Fibroblast of pulmonary artery (primary cell): Measurements from ENCODE around the gene SPOCK1.

Source experiments
- DNase-seq: peaks from one replicate; pipeline ENCODE4 v3.0.0-alpha.2; 2010; ENCODE audit warnings: low read depth
- H3K4me3 ChIP-seq: replicated peaks from 2 replicates; pipeline ENCODE4 v1.5.1; 2011; ENCODE audit warnings: low read depth, mild to moderate bottlenecking, control low read depth, low read length, moderate library complexity
- TF ChIP-seq, protein P1 (sequence below): IDR thresholded peaks from 2 replicates; pipeline ENCODE4 v1.5.1; 2011; ENCODE audit warnings: mild to moderate bottlenecking, control low read depth, low read length, inconsistent platforms; ENCODE audit errors: missing control alignments

Gene SPOCK1

DNA sequence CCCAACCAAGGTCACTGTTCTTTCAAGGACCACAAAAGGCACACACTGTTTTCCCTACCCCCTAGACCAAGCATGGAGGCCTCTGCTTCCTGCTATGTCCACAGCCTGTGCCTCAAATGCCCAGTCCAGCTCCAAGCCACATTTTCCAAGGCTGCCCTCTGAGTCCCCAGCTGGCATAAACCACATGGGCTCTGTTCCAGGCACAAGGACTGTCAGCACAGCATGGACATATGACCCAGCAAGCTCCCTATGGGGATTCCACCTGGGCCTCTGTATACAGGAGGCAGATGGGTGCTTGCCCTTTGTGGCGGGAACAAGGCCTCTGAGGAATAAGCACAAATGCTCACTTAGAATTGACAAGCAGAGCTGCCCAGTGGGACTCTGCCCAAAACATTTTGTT, 115.2 kb downstream of the SPOCK1 start:
- no peak overlapping the region for H3K4me3 ChIP-seq
- DNase-seq = no peak
- TF ChIP-seq, protein P1, sequence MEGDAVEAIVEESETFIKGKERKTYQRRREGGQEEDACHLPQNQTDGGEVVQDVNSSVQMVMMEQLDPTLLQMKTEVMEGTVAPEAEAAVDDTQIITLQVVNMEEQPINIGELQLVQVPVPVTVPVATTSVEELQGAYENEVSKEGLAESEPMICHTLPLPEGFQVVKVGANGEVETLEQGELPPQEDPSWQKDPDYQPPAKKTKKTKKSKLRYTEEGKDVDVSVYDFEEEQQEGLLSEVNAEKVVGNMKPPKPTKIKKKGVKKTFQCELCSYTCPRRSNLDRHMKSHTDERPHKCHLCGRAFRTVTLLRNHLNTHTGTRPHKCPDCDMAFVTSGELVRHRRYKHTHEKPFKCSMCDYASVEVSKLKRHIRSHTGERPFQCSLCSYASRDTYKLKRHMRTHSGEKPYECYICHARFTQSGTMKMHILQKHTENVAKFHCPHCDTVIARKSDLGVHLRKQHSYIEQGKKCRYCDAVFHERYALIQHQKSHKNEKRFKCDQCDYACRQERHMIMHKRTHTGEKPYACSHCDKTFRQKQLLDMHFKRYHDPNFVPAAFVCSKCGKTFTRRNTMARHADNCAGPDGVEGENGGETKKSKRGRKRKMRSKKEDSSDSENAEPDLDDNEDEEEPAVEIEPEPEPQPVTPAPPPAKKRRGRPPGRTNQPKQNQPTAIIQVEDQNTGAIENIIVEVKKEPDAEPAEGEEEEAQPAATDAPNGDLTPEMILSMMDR = no peak

DNA sequence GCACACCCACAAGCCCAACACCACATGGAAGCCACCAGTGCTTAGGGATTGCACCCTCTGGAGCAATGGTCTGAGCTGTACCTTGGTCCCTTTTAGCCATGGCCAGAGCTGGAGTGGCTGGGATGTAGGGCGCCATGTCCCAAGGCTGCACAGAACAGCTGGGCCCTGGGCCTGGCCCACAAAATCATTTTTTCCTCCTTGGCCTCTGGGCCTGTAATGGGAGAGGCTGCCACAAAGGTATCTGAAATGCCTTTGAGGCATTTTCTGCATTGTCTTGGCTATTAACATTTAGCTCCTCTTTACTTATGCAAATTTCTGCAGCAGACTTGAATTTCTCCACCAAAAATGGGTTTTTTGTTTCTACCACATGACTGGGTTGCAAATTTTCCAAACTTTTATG, 117.6 kb downstream of the SPOCK1 start:
- no peak for DNase-seq
- TF ChIP-seq, protein P1 = no peak

DNA sequence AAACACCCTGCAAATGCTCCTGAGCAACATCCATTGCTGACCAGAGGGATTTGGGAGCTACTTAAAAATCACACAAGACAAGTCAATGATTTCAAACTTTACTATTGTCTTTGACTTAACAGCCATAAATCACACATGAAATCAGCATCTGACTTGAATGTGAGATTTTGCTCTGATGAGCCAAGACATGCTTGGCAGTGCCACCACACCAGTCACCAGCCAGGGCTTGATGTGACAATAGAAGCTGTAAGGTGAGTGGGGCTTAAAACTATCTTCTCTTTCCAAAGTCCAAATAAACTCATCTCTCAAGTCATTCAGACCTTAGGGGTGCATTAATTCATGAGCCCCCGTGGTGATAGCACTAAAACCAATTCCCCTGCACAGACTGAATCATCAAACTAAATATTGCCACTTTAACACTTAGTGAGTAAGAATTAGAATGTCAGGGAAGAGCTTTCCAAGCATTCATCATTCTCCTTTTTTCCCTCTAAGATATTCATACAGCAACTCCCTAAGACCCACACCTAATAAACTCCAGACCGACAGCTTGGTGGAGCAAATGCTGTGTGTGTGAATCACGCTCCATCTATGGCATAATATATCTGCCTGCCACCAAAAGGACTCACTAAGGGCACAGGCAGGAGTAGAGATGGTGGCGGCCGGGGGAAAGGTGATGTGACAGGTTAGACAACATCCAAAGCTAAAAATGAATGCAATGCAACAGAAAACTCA, 119.4 kb downstream of the SPOCK1 start:
- TF ChIP-seq, protein P1 = no peak
- DNase-seq = no peak
- H3K4me3 ChIP-seq = no peak overlapping the region

More for the DNA sequence above, 117.6 kb downstream of the SPOCK1 start:
- no peak overlapping the region for H3K4me3 ChIP-seq

DNA sequence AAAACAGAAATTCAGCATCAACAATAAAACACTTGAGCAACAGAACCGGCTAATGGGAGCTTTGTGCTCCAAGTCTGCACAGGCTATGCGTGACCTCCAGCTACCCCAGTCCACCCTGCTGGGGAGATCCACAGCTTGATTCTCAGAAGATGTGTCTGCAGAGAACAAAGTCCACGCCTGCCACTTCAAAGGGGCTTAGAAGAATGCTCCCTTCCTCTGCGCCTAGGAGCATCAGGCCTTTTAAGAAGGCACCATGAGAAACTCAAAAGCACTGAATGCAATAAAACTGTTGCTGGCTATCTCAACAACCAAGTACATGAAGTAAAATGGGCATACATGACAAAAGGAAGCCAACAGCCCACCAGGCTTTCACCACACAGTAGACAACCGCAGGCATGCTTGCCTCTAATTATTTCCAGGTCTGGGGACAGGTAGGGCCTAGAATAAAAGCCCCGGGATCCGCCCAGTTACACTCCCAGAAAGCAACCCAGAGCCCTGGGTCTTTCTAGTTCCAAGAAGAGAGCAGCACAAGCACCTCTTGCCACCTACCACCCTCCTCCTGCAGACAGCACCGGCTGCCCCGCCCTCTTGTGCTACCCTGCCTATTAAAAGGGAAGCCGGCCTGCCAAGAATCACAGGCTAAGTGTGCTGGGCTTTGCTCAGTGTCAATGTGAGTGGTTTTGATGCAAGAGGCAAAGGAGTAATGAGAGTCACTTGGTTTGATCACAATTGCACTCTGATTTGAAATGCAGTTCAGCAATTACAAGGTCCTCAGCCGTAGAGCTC, 123.2 kb downstream of the SPOCK1 start:
- H3K4me3 ChIP-seq = no peak overlapping the region
- TF ChIP-seq, protein P1 = no peak
- no peak for DNase-seq

- no peak overlapping the region for H3K4me3 ChIP-seq
- TF ChIP-seq, protein P1 = no peak
- DNase-seq = no peak
Observed at GRCh38 chr5:137374110-137374714, 124.9 kb downstream of the SPOCK1 start.

DNA sequence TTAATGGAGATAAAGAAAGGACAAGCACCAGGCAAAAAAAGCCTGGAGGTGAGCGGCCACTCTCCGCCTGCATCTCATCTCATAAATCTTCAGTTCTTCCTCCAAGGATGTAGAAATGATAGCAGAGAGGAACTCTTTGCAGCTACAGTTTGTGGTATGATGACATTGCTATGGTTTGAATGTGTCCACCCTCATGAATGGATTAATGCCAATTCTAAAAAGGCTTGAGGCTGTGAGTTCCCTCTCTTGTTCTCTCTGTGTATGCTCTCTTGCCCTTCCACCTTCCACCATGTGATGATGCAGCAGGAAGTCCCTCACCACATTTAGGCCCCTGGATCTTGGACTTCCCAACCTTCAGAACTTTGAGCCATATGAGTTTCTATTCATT, 126.4 kb downstream of the SPOCK1 start:
- DNase-seq = peak; percentile 15
- no peak overlapping the region for H3K4me3 ChIP-seq
- TF ChIP-seq, protein P1 = no peak
